Transverse colon (tissue), 4 donors: Measurements from ENCODE around the gene LRSAM1.

Source experiments
- CTCF ChIP-seq, 5 experiments: fragments of 200-600 bp in 3 of 5; fragments of 450-650 bp in 2 of 5; sonication (generic) in 3 of 5; IDR thresholded peaks; 1 replicate in 2 of 5; 2 replicates in 3 of 5; pipeline ENCODE4 v1.5.1; 2016 to 2017; ENCODE audit warnings: antibody characterized with exemption in 5 of 5, inconsistent platforms in 3 of 5, mild to moderate bottlenecking in 2 of 5, moderate library complexity in 1 of 5
- EP300 ChIP-seq: sonication (generic); formaldehyde crosslinking; IDR thresholded peaks from one replicate; pipeline ENCODE4 v1.6.1; 2017; ENCODE audit warnings: antibody characterized with exemption, low read depth
- POLR2A ChIP-seq: fragments of 450-650 bp; IDR thresholded peaks from one replicate; pipeline ENCODE4 v1.6.1; 2016; ENCODE audit warnings: antibody characterized with exemption, mild to moderate bottlenecking, moderate library complexity
- POLR2AphosphoS5 ChIP-seq, 3 donors: sonication (generic); formaldehyde crosslinking; IDR thresholded peaks; one replicate each; pipeline ENCODE4 v1.6.1; 2016; ENCODE audit warnings: antibody characterized with exemption in 3 of 3

GRCh38 chr9:127437497-127438264 lies 13.6 kb upstream of the LRSAM1 start:
- TF ChIP-seq CTCF (IDR thresholded peaks at IDR 0.05): no peak
- no peak for TF ChIP-seq POLR2A
- no peak for TF ChIP-seq EP300
- no peak for TF ChIP-seq POLR2AphosphoS5 (IDR thresholded peaks at IDR 0.05)
